K562 (cell line): Measurements from ENCODE around the gene GEMIN7. TPM values are rescaled to one million over a fixed set of nuclear protein-coding genes. Genes with fewer than 3 reads are reported as not detected.

Experiments used
- E2F3 ChIP-seq: fragments of 250-450 bp; sonication (Bioruptor Pico); IDR thresholded peaks from 2 replicates; pipeline ENCODE4 v1.4.0; 2020; ENCODE audit warnings: mild to moderate bottlenecking
- EP300 ChIP-seq: IDR thresholded peaks from 2 replicates; pipeline ENCODE4 v1.6.1; 2012; ENCODE audit warnings: low read length, improper control_type of control experiment
- ETV6 ChIP-seq, 3 experiments: fragments of 150-350 bp in 1 of 3; sonication (generic) in 1 of 3; formaldehyde crosslinking in 1 of 3; IDR thresholded peaks; 2 replicates each; pipeline versions ENCODE4 v1.6.1 to v1.8.0; 2014 to 2022; ENCODE audit warnings: borderline replicate concordance in 2 of 3, low read depth in 2 of 3, antibody characterized with exemption in 1 of 3, low read length in 1 of 3, mild to moderate bottlenecking in 1 of 3, missing genetic modification reagents in 1 of 3
- FOXJ3 ChIP-seq: sonication (generic); formaldehyde crosslinking; IDR thresholded peaks from 2 replicates; pipeline ENCODE4 v1.4.0; 2020; ENCODE audit warnings: mild to moderate bottlenecking, missing genetic modification reagents
- FOXK2 ChIP-seq, 2 experiments: fragments of 450-650 bp; IDR thresholded peaks in 1 of 2; conservative IDR thresholded peaks in 1 of 2; 2 replicates each; pipeline ENCODE4 v1.6.1; 2016; ENCODE audit warnings: low read depth in 2 of 2, mild to moderate bottlenecking in 1 of 2
- HNRNPLL ChIP-seq: fragments of 200-400 bp; formaldehyde crosslinking; IDR thresholded peaks from 2 replicates; pipeline ENCODE4 v1.6.1; 2017; ENCODE audit warnings: low read length, low read depth, mild to moderate bottlenecking; ENCODE audit not compliant: poor library complexity, severe bottlenecking
- L3MBTL2 ChIP-seq: fragments of 450-650 bp; IDR thresholded peaks from 2 replicates; pipeline ENCODE4 v1.6.1; 2016; ENCODE audit warnings: mild to moderate bottlenecking, moderate library complexity
- MXI1 ChIP-seq: IDR thresholded peaks from 2 replicates; pipeline ENCODE4 v1.6.1; 2011; ENCODE audit warnings: low read depth, mild to moderate bottlenecking, improper control_type of control experiment, low read length
- NONO ChIP-seq, 2 experiments: fragments of 200-400 bp in 1 of 2; fragments of 450-650 bp in 1 of 2; formaldehyde crosslinking in 1 of 2; IDR thresholded peaks; 2 replicates each; pipeline ENCODE4 v1.6.1; 2017; ENCODE audit warnings: low read depth in 2 of 2, mild to moderate bottlenecking in 2 of 2, moderate library complexity in 2 of 2, low read length in 1 of 2
- NR4A1 ChIP-seq, 2 experiments: fragments of 250-450 bp in 1 of 2; fragments of 450-650 bp in 1 of 2; sonication (Bioruptor Pico) in 1 of 2; IDR thresholded peaks; 2 replicates each; pipeline versions ENCODE4 v1.4.0 to v1.6.1; 2016 to 2020; ENCODE audit warnings: mild to moderate bottlenecking in 2 of 2, missing compliant biosample characterization in 1 of 2, missing genetic modification characterization in 1 of 2, moderate library complexity in 1 of 2
- PML ChIP-seq: IDR thresholded peaks from 2 replicates; pipeline ENCODE4 v1.6.1; 2012; ENCODE audit warnings: low read length, inconsistent platforms
- SIN3B ChIP-seq: fragments of 450-650 bp; IDR thresholded peaks from 2 replicates; pipeline ENCODE4 v1.6.1; 2017; ENCODE audit warnings: low read depth, mild to moderate bottlenecking, moderate library complexity
- TCF7L2 ChIP-seq: fragments of 150-350 bp; IDR thresholded peaks from 2 replicates; pipeline ENCODE4 v1.6.1; 2016; ENCODE audit warnings: low read depth, mild to moderate bottlenecking, low read length, moderate library complexity
- TCFL5 ChIP-seq: fragments of 250-450 bp; sonication (Bioruptor Pico); conservative IDR thresholded peaks from 2 replicates; pipeline ENCODE4 v1.6.1; 2021; ENCODE audit warnings: mild to moderate bottlenecking, moderate library complexity, matching md5 sums
- ZFP36 ChIP-seq: fragments of 150-350 bp; IDR thresholded peaks from 2 replicates; pipeline ENCODE4 v1.6.1; 2018; ENCODE audit warnings: low read length, low read depth; ENCODE audit not compliant: partially characterized antibody
- ZSCAN29 ChIP-seq: fragments of 450-650 bp; IDR thresholded peaks from 2 replicates; pipeline ENCODE4 v1.6.1; 2017
- polyA plus RNA-seq, 8 experiments: library from polyadenylated mRNA; depleted of rRNA in 4 of 8; stranded (reverse) in 5 of 8; unstranded in 3 of 8; fragments of >200 nt; fragmentation: Nextera tagmentation in 2 of 8; fragmentation: Illumina TruSeq in 1 of 8; extraction: Ambion mirVana in 2 of 8; extraction: Trizol in 1 of 8; gene quantifications; 2 replicates each; pipeline versions ENCODE4 v1.2.1 to v1.2.3, GENCODE V29; 2011 to 2014; ENCODE audit warnings: inconsistent platforms in 1 of 8, missing spikeins in 1 of 8
- total RNA-seq, 7 experiments: library from RNA; depleted of rRNA in 6 of 7; stranded (reverse); fragments of >200 nt in 6 of 7; fragmentation: Illumina TruSeq in 2 of 7; extraction: Trizol in 2 of 7; gene quantifications; 2 replicates each; pipeline versions ENCODE4 v1.2.1 to v1.2.3, GENCODE V29; 2011 to 2021; ENCODE audit warnings: low replicate concordance in 1 of 7
- TF ChIP-seq, protein P1 (sequence below): fragments of 250-450 bp; sonication (Bioruptor Pico); IDR thresholded peaks from 2 replicates; pipeline ENCODE4 v1.4.0; 2020; ENCODE audit warnings: mild to moderate bottlenecking, moderate library complexity, borderline replicate concordance
- TF ChIP-seq, protein P2 (sequence below): fragments of 450-650 bp; IDR thresholded peaks from 2 replicates; pipeline ENCODE4 v1.6.1; 2017; ENCODE audit warnings: mild to moderate bottlenecking, moderate library complexity
- TF ChIP-seq, protein P3 (sequence below): IDR thresholded peaks from 3 replicates; pipeline ENCODE4 v1.6.1; 2011; ENCODE audit warnings: borderline replicate concordance, mild to moderate bottlenecking; ENCODE audit not compliant: insufficient read length, insufficient read depth
- TF ChIP-seq, protein P4 (sequence below): fragments of 250-450 bp; sonication (Bioruptor Pico); IDR thresholded peaks from 2 replicates; pipeline ENCODE4 v1.6.1; 2021; ENCODE audit warnings: mild to moderate bottlenecking

GEMIN7 gene
- total and polyA plus RNA-seq, 9 of the 15 experiments (the other 6 are each of a cell fraction or from before 2014, with no cell fraction given): 23.1 to 124 (median 54.9) TPM

DNA sequence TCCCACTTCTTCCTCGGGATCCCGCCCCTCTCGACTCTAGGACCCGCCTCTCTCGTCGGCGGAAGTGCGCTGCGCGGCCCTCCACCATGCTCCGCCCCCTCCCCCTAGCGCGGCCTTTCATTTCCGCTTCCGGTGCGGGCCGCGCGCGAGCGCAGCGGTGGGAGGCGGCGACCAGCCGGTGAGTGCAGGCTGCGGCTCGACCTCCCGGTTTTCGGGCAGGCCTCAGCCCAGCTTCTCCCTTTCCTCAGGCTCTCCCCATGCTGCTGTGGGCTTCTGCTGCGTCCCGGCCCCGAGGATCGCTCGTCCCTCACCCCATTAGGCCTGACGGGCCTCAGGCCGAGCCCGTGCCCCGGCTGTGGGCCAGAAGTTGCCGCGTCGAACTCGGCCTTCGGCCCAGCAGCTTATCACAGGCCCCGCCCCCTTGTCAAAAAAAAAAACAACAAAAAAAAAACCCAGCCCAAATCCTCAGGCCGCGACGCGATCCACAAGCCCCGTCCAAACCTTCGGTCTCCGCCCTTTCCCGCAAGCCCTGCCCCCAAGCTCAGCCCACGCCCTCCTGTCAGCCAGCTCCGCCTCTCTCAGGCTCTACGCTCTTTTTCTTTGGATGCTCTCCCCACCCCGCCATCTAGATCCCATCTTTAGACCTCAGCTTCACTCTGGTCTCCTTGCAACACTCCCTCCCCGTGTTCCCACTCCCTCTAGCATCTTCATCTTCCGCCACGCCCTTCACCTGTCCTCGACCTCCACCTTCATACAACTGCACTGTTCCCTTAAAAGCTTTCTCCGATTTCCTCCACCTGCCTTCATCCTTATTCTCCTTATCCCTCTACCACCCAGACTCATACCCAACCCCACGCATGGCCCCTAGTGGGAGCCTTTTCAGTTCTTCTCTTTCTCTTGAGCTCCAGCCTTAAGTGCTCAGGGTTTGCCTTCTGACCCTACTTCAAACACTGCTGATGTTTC lies 39.8 kb upstream of the GEMIN7 start, which contains the start of gene CLASRP (continued):
- TF ChIP-seq, protein P1, sequence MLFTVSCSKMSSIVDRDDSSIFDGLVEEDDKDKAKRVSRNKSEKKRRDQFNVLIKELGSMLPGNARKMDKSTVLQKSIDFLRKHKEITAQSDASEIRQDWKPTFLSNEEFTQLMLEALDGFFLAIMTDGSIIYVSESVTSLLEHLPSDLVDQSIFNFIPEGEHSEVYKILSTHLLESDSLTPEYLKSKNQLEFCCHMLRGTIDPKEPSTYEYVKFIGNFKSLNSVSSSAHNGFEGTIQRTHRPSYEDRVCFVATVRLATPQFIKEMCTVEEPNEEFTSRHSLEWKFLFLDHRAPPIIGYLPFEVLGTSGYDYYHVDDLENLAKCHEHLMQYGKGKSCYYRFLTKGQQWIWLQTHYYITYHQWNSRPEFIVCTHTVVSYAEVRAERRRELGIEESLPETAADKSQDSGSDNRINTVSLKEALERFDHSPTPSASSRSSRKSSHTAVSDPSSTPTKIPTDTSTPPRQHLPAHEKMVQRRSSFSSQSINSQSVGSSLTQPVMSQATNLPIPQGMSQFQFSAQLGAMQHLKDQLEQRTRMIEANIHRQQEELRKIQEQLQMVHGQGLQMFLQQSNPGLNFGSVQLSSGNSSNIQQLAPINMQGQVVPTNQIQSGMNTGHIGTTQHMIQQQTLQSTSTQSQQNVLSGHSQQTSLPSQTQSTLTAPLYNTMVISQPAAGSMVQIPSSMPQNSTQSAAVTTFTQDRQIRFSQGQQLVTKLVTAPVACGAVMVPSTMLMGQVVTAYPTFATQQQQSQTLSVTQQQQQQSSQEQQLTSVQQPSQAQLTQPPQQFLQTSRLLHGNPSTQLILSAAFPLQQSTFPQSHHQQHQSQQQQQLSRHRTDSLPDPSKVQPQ: no peak
- TF ChIP-seq FOXJ3 (no peak), ZFP36 (no peak), L3MBTL2 (peak; percentile 57; the same call in 1 of the 2 replicates), TCF7L2 (no peak), HNRNPLL (peak; percentile 39), FOXK2 (conservative IDR thresholded peaks at IDR 0.05 in 1 of 2, IDR thresholded peaks at IDR 0.05 in 1 of 2; ENCODE audit: low read depth in 2 of 2) (peak in 1 of 2 experiments; percentile 31; a peak in 2 of 4 replicates), ZSCAN29 (no peak), NONO (IDR thresholded peaks at IDR 0.05; ENCODE audit: low read depth in 2 of 2, low read length in 1 of 2) (peak in 1 of 2 experiments; percentile 32; a peak in 1 of 4 replicates), TCFL5 (no peak), NR4A1 (CRISPR knock-in tag; IDR thresholded peaks at IDR 0.05) (no peak), NR4A1 (tag; IDR thresholded peaks at IDR 0.05) (no peak), SIN3B (peak; percentile 82; the same call in 1 of the 2 replicates), MXI1 (no peak; the same call in 1 of the 2 replicates), PML (peak; percentile 86), ETV6 (IDR thresholded peaks at IDR 0.05; ENCODE audit: borderline replicate concordance in 1 of 2, low read depth in 2 of 2, low read length in 1 of 2) (no peak), ETV6 (CRISPR knock-in tag; IDR thresholded peaks at IDR 0.05; ENCODE audit: borderline replicate concordance) (peak; percentile 61; the same call in 1 of the 2 replicates), EP300 (no peak), E2F3 (CRISPR knock-in tag) (0 out of 2 replicates have a peak, but pooled peaks have one; percentile 20)
- TF ChIP-seq, protein P2, sequence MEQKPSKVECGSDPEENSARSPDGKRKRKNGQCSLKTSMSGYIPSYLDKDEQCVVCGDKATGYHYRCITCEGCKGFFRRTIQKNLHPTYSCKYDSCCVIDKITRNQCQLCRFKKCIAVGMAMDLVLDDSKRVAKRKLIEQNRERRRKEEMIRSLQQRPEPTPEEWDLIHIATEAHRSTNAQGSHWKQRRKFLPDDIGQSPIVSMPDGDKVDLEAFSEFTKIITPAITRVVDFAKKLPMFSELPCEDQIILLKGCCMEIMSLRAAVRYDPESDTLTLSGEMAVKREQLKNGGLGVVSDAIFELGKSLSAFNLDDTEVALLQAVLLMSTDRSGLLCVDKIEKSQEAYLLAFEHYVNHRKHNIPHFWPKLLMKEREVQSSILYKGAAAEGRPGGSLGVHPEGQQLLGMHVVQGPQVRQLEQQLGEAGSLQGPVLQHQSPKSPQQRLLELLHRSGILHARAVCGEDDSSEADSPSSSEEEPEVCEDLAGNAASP: no peak
- TF ChIP-seq, protein P3, sequence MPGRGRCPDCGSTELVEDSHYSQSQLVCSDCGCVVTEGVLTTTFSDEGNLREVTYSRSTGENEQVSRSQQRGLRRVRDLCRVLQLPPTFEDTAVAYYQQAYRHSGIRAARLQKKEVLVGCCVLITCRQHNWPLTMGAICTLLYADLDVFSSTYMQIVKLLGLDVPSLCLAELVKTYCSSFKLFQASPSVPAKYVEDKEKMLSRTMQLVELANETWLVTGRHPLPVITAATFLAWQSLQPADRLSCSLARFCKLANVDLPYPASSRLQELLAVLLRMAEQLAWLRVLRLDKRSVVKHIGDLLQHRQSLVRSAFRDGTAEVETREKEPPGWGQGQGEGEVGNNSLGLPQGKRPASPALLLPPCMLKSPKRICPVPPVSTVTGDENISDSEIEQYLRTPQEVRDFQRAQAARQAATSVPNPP: no peak
- TF ChIP-seq, protein P4, sequence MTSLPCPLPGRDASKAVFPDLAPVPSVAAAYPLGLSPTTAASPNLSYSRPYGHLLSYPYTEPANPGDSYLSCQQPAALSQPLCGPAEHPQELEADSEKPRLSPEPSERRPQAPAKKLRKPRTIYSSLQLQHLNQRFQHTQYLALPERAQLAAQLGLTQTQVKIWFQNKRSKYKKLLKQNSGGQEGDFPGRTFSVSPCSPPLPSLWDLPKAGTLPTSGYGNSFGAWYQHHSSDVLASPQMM: no peak
